Measurements from ENCODE around the gene CRYL1.
A peak's percentile ranks its signal among the peaks of the same experiment; 100 is the strongest.
"Not testable (repeated sequence)": the region's sequence is repeated elsewhere in the genome, so short reads cannot be mapped to it uniquely, and the experiment has no call there.

The CRYL1 gene

DNA sequence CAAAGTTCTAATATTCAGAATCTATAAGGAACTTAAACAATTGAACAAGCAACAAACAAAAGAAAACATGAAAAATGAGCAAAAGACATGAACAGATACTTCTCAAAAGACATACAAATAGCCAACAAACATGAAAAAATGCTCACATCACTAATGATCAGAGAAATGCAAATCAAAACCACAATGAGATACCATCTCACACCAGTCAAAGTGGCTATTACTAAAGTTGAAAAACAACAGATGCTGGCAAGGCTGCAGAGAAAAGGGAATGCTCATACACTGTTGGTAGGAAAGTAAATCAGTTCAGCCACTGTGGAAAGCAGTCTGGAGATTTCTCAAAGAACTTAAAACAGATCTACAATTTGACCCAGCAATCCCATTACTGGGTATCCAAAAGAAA, 74.3 kb downstream of the CRYL1 start:
- DNase-seq (ENCODE audit: low read depth) = no peak

DNA sequence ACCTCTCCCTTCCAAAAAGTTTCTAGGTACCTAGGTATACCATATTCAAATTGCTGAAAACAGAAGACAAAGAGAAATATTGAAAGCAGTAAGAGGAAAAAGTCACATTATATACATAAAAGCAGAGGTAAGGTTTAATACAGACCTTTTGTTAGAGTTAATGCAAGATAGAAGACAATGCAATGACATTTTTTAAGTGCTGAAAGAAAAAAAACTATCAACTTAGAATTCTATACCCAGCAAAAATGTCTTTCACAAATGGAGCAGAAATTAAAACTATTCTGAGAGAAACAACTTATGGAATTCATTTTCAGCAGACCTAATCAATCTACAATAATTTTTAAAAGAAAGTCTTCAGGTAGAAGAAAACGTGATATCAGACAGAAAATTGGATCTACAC, 77.2 kb downstream of the CRYL1 start:
- DNase-seq (ENCODE audit: low read depth) = no peak

DNA sequence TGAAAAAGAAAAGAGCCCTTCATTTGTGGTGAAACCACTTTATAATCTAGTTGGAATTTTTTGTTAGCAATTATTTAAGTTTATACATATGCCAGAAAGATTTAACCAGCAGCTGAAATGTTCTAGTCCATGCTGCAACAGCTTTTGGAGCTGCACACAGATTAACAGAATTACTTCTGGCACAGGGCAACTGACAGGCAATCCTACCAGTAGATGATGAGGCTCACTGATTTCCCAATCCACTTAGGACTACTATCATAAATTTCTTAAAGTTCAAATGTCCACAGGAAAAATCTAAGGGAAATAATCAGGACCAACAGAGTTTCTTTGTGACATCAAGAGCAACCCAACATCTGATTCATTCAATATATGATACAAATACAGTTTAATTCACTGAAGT, 78.8 kb downstream of the CRYL1 start:
- no peak for DNase-seq (ENCODE audit: low read depth)

DNA sequence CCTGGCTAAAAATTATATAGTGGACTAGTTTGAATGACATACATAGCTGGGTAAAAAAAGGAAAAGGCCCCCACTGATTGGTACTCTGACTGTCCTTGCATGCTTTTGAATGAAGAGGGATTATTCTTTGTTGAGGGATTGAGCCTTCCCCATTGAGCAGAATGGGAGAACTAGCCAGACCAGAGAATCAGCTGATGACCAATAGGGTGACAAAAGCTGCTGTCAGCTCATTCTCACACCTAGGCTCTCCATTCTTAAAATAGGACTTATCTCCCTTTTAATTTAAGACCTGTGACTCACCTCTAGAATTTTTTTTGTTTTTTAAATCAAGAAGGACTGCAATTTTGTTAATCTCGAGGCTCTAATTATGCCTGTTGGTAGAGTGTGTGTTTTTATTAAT, 79.3 kb downstream of the CRYL1 start:
- DNase-seq (ENCODE audit: low read depth) = no peak

DNA sequence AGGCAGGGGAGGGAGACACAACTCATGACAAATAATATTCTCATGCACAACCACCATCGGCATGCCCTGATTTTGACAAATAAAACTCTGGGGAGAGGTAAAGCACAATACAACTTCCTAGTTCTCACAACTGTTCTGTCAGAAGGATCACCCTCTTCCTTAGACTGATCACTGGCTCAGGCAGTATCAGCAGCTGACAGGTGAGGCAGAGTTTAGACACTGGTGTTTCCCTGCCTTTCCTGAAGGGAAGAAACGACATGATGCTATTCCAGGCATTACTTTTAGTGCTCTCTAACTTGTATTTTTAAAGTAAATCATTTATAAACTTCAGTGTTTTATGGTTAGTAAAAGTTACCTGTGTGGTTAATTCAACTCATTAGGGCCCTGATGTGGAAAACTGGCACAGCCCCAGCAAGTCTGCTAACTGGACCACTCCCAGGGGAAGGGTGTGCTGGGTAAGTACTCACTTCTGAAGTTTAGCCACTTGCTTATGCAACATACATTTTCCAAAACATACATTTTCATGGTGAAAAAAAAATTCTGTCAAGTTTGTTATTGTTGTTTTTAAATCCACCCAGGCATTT, 82.8 kb downstream of the CRYL1 start:
- DNase-seq (ENCODE audit: low read depth) = no peak

DNA sequence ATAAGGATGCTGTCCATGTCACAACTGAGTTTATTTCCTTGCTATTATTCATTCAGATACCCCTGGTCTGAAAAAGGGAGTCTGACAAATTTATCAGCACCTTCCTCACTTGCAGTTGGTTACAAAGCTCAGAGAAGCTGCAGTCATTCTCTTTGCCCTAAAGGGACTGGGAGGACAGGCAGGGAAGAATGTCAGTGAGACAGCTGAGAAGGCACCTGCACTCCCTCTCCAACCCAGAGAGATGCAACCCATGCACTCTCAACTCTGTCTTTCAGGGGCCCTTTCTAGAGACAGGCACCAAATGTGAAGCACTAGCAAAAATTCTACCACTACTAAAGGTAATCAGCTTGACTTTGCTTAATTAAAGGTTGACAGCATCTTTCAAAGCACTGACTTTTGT, 83.3 kb downstream of the CRYL1 start:
- DNase-seq (ENCODE audit: low read depth) = no peak

DNA sequence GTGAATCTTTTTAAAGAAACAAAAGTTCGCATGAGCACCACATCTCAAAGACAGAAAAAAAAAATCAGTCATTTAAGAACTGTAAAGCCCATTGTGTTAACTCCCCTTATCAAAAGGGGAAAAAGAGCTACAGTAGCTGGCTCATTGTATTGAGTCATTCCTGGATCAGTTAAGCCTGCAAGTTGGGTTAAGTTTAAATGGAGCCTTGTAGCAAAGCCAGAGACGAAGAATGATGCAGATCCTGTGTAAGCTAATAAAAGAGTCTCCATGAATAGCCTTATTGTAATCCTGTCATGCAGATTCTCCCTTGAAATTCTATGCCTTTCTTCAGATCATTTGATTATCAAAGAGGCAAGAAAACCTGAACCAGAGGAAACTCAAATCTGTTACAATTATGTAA, 83.8 kb downstream of the CRYL1 start:
- peak; percentile 48 for DNase-seq (ENCODE audit: low read depth)

DNA sequence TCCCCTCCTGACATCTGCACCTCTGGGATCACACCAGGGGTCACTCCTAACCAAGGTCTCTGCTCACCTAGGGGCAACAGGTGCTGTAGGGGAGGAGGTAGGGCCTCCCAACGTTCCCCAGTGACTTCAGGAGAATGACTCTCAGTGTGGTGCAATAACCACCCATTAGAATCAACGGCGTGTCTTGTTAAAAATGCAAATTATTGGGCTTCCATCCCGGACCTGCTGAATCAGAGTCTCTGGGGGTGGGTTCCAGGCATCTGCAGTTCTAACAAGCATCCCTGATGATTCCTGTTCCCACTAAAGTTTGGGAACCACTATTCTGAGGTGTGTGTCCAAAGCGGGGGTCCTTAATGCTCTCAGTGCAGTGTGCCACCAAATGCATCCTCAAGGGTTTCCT, 84.6 kb downstream of the CRYL1 start:
- no peak for DNase-seq (ENCODE audit: low read depth)

DNA sequence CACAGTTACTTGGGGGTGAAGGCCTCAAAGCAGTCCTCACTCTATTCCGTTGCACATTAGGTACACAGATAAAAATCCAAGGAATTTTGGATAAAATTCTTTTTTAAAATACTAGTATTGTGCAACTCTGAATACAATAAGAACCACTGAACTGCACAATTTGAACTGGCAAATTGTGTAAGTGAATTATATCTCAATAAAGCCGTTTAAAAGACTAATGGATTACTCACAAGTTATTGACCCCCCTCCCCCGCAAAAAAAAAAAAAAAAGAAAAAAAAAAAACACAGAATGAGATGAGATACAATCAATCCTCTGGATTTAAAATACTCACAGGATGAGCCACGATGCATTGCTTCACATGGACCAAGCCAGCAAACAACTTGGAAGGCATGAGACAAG, 86.4 kb downstream of the CRYL1 start:
- no peak for DNase-seq (ENCODE audit: low read depth)

DNA sequence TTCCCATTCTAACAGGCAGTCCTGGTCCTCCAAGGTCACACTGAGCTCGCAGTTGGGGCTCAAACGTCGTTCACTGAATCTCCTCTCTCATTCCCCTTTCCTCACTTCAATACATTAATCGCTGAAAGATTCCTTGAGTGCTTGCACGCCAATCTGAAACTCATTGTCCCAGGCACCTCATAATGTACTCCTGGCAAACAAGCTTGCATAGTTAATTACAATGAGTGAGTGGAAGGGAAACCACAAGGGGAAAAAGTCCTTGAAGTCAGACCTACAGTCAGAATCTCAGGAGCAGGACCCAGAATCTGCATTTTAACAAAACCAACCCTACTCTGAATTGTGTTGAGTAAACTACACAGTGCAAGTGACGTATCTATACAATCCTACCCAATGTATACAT, 86.9 kb downstream of the CRYL1 start:
- no peak for DNase-seq (ENCODE audit: low read depth)

DNA sequence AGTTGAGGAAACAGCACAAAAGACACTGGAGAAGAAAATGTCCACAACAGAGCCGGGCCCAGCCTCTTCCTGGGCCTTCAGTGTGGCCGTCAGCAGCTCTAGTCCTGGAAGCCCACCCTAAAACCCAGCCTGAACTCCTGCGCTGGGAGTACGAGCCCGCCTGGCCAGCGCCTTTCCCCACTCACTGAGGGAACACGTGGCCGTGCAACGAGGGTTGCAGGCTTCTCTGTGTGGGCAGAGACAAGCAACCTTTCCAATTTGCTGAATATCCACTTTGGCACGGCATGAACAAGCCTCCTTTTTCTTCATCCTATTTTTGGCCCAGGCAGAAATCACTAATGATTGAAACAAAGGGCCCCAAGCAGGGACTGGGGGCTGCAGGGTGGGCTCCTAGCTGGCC, 89.2 kb downstream of the CRYL1 start:
- DNase-seq (ENCODE audit: low read depth) = no peak

DNA sequence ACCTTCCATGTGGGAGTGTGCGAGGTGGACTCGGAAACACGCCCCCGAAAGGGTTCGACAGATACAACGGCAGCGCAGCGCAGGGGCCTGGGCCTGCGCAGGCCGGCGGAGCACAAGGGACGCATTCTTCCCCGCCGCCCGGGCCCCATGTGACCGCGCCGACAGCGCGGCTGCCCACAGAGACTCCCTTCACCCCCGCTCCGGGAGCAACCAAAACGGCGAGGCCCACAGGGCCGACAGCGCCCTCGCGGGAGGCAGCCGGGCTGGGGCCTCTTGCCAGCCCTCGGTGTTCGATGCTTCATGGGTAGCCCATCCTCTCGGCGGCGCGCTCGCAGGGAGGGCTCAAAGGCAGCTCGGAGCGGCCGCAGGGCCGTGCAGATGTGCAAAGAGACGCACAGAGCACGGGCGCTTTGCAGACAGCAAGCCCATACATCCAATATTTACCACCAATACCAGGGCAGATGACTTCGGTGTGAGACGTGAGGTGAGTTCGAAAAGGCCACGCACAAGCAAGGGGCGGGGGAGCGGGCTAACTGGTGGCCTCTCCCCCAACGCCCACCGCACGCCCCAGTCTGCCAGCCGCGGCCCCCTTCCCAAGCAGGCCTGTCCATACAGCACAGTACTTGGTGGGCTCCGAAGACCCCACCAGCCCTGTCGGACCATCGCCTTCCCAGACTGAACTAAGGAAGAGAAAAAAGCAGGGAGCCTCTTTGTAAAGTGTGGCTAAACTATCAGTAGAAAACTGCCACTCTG, 89.9 kb downstream of the CRYL1 start:
- no peak for DNase-seq (ENCODE audit: low read depth)

DNA sequence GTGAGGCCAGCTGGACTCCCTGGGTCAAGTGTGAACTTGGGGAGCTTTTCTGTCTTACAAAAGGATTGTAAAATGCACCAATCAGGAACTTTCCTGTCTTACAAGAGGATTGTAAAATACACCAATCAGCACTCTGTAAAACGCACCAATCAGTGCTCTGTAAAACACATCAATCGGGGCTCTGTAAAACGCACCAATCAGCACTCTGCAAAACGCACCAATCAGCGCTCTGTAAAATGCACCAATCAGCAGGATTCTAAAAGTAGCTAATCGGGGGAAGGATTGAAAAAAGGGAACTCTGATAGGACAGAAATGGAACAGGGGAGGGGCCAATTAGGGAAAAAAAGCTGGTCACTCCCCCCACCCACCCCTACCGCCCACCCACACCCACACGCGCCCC, 91.4 kb downstream of the CRYL1 start:
- DNase-seq (ENCODE audit: low read depth) = not testable (repeated sequence)

DNA sequence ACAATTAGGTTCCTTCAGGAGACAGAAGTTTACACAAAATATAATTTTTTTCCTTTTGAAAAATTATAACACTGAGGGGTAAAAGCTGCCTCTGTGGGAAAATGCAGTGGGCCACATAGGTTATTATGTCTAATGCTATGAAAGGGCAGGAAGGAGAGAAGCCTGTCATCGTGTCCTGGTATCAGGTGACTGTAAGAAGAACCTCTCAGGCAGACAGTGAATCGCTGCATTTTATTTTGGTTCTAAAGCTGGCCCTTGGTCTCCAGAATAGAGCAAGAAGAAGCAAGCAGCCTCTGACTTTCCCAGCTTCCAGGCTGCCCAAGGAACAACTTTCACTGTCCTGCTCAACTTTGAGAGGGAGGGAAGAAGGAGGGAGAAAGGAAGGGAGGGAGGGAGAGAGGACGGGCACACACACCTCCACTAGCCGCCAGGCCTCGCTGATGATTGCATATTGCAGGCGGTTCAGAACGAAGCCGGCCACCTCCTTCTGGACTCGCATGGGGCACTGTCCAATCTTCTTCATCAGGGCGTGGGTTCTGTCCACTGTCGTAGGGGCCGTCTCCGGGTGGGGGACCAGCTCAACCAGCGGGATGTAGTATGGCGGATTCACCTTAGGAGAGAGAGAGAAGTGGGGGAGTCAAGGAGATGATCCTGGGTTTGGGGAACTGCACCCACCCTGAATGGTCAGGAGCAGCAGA, 93.8 kb downstream of the CRYL1 start:
- DNase-seq (ENCODE audit: low read depth) = no peak

DNA sequence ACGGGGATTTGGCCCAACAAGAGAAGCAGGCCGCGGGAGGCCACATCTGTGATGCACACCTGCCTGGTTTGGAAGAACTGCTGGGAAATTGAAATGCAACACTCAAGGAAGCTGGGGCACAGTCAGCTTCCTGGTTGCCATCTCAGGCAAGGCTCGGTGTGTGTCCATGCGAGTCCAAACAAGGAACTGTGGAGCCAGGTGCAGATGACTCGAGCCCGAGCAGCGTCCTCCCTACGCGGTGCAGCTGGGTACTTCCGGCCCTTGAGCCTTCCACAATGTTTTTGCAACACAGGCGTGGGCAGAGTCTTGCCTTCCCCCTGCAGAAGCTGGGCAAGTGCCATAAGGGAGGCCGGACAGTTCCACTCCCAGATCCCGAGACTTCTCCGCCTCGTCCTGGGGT, 94.6 kb downstream of the CRYL1 start:
- DNase-seq (ENCODE audit: low read depth) = no peak

DNA sequence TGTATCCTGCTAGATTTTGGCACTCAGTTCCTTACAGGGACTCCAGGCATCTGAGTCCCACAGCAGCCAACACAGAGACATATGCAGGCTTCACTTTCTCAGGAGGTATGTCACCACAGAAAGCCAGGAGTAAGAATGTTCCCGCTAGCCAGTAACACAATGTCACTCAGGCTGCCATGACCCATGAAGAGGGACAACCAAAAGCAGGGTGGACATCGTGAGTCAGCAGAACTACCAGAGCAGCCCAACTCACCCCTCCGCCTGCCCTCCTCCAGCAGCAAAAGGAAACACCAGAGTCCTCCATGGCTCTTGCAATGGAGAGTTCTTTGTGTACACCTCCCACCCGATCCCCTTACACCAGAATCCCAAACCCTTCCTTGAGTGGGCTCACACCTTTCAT, 95.4 kb downstream of the CRYL1 start:
- DNase-seq (ENCODE audit: low read depth) = no peak

DNA sequence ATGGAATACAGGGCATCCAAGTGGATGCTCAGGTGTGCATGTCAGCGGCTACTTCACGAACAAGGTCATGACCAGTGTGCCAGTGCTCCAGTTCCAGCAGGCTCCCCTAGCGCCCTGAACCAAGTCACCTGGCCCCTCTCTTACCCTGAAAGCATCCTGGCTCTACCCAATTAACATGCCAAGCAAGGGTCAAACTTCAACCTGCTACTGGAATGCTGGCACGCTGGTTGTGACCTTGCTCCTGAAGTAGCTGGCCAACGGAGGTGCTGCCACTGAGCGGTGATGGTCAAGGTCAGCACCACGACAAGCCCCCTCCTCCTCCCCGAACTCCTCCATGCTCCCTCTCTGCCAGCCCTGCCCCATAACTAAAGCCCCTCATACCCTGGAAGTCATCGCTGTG, 96.0 kb downstream of the CRYL1 start:
- no peak for DNase-seq (ENCODE audit: low read depth)

DNA sequence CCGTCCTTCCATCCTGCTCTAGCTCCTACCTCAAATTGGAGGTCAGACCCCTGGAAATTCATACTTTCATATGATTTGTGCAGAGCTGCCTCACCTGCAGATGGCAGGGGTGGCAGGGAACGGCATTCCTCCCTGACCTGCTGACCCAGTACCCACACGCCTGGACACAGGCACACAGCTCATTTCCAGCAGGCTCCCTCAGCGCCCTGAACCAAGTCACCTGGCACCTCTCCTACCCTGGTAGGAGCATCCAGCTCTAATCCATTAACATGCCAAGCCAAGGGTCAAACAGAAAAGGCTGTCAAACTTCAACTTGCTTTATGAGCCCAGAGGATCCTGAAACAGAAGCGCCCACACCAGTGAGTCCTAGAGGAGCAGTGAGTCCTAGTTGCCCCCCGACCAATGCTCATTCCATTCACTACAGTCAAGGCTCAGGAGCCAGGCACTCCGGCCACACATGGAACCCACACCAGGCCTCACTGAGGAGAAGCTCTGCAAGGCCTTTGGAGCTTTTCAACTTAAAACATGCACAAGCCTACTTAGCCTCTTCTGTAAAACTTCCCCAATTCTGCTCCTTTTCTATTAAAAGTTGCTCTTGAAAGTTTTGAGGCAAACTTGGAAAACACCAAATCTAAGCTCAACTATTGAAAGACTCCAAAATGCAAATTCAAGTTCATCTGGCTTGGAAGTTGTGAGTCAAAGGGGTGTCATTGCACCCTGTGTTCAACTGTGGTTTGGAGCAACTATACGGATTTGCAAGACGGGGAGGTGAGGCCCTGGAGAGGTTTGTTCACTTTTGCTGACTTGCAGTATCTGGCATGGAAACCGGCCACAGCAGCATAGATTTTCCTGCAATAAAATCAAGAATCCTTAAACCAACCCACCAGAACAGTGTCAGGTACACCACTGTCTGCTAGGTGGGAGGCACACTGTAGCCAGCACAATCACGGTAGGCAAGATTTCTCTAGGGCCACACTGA, 96.7 kb downstream of the CRYL1 start:
- peak; percentile 56 for DNase-seq (ENCODE audit: low read depth)

DNA sequence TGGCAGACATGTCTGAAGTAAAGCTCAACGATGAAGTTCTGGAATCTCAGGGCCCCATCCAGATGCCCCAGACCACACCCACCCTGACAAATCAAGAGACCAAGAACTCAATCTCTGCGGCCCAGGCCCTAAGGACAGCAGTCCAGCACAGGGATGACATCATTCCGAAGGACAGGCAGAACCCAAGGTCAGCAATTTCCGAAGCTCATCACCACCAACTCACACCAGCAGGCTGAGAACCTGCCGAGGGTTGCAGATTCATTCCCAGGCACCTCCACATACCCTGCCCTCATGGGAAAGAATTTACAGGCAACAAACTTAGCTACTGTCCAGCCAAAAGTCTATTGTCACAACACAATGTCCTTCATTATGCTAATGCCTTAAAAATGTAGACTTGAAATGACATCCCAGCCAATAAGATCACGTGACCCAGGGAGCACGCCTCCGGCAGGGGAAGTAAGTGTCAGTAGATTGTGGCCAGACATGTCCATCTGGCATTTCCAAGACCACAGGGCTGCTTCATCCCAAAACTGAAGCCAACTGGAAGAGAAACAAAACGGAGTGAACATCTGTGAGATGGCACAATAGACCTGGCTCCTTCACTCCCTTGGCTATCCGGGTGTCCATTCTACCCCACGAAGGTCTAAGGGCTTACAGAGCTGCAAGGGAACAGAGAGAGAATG, 98.8 kb downstream of the CRYL1 start:
- no peak for DNase-seq (ENCODE audit: low read depth)

DNA sequence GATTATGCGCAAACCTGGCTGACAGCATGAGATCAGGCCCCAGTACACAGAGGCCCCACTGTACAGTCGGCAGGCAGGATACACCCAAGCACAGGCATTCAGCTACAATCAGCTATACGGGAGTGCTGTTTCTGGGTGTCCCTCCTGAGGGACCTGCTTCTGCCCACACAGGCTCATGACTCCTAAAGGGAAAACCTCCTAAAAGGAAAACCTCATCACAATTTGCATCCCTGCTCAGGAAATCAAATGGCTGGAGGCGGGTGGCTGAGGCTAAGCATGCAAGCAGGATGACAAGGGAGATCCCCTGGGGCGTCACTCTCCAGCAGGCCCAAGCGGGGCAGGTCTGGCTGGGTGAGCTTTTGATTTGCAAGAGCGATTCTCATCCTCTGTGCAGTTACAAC, 99.8 kb downstream of the CRYL1 start:
- DNase-seq (ENCODE audit: low read depth) = no peak

DNA sequence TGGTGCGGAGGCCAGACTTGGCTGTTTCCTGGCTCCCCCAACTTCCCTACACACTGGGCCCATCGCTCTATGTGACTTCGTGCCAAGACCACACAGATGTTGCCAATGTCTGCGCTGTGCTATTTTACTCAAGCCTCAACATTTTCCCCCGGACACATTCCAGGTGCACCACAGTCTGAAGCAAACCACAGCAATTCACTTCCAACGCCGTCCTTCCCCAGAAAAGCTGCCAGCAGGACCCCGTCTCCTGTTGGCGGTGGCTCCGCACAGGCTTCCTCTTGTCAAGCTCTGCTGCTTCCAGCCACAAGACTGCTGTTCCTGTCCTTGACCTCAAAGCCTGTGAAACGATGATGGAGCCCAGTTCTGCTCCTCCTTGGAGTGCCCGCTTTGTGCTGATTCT, 100.7 kb downstream of the CRYL1 start:
- DNase-seq (ENCODE audit: low read depth) = no peak

DNA sequence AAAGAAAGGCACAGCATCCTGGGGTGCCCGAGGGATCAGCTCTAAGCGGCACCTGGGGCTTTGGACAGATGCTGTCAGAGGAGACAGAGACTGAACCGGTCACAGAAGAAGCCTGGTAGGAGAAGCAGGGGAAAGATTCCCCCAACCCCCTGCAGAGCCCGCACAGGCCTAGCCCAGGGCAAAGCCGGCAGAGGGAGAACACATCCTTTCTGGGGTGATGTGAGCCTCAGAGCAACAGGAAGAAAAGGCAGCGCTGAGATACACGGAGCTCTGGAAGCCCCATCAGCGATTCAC, 101.2 kb downstream of the CRYL1 start:
- DNase-seq (ENCODE audit: low read depth) = no peak
